K562 (cell line): ENCODE results near the gene TANK. TPM values are rescaled to one million over a fixed set of nuclear protein-coding genes. Genes with fewer than 3 reads are reported as not detected.

ENCODE experiments used
- ATAC-seq: fragments of 200-7000 bp; cut with Tn5 transposase; 3 replicates; pipeline ENCODE4 v1.9.1; 2020; ENCODE audit warnings: moderate library complexity
- BruUV-seq: library from RNA; stranded (reverse); fragments of 400-500 nt; replicated peaks from 2 replicates; lab custom pipeline; 2021; lab: Mats Ljungman, UMichigan
- CTCF ChIA-PET: fragments of 300-600 bp; formaldehyde crosslinking; extraction: SDS; loops from one replicate; lab custom pipeline; 2021; ENCODE audit warnings: low intra/inter-chr PET ratio; lab: Yijun Ruan, JAX
- POLR2A ChIA-PET: fragments of 300-600, 350-650 bp; sonication (Branson Sonifier 250); formaldehyde crosslinking; extraction: SDS; loops from one replicate; lab custom pipeline; 2021; ENCODE audit warnings: antibody characterized with exemption, inconsistent platforms; lab: Yijun Ruan, JAX
- DNase-seq, 4 experiments: peaks; one replicate each; pipeline versions ENCODE4 v3.0.0 to v3.0.0-alpha.2; 2011 to 2018; ENCODE audit warnings: low spot score in 3 of 4, mixed read lengths in 3 of 4; ENCODE audit errors: extremely low read depth in 1 of 4
- FAIRE-seq: peaks from 2 replicates; lab custom pipeline; 2011; peaks lifted over from hg19 to GRCh38; lab: Jason Lieb, UNC
- H2AFZ ChIP-seq: 2 replicates; pipeline ENCODE4 v1.6.0; 2011; ENCODE audit warnings: low read depth, low read length, control low read depth, inconsistent platforms
- H3K27ac ChIP-seq: fragments of 200-600 bp; 3 replicates; pipeline ENCODE4 v1.8.0; 2011; ENCODE audit warnings: low read depth, mild to moderate bottlenecking, control low read depth, inconsistent platforms, low read length, moderate library complexity, mixed read lengths; ENCODE audit errors: extremely low read depth
- H3K27me3 ChIP-seq, 2 experiments: fragments of 300-600 bp in 1 of 2; 2 replicates in 1 of 2; 3 replicates in 1 of 2; pipeline versions ENCODE4 v1.6.0 to v1.8.0; 2011; ENCODE audit warnings: inconsistent platforms in 2 of 2, low read length in 2 of 2, mild to moderate bottlenecking in 1 of 2, mixed read lengths in 1 of 2, moderate library complexity in 1 of 2; ENCODE audit not compliant: control insufficient read depth in 2 of 2, insufficient read depth in 2 of 2
- H3K36me3 ChIP-seq: fragments of 300-600 bp; 3 replicates; pipeline ENCODE4 v1.8.0; 2011; ENCODE audit warnings: mild to moderate bottlenecking, low read length, inconsistent platforms; ENCODE audit not compliant: control insufficient read depth, insufficient read depth
- H3K4me1 ChIP-seq, 2 experiments: fragments of 200-600 bp in 1 of 2; replicated peaks in 1 of 2; 2 replicates in 1 of 2; 3 replicates in 1 of 2; pipeline versions ENCODE4 v1.5.1 to v1.8.0; 2011; ENCODE audit warnings: inconsistent platforms in 2 of 2, low read length in 2 of 2, mild to moderate bottlenecking in 1 of 2, mixed read lengths in 1 of 2, moderate library complexity in 1 of 2; ENCODE audit not compliant: control insufficient read depth in 2 of 2, insufficient read depth in 2 of 2
- H3K4me2 ChIP-seq: 2 replicates; pipeline ENCODE4 v1.6.1; 2011; ENCODE audit warnings: low read length, control low read depth, inconsistent platforms, mixed read lengths; ENCODE audit not compliant: insufficient read depth
- H3K4me3 ChIP-seq: fragments of 200-600 bp; sonication (generic), shearing (Covaris generic); 2 replicates; pipeline ENCODE4 v1.5.1; 2016; ENCODE audit warnings: control low read depth, inconsistent platforms
- H3K79me2 ChIP-seq: fragments of 200-600 bp; 3 replicates; pipeline ENCODE4 v1.8.0; 2011; ENCODE audit warnings: low read length, inconsistent platforms; ENCODE audit not compliant: control insufficient read depth, insufficient read depth
- H3K9ac ChIP-seq, 2 experiments: 2 replicates each; pipeline versions ENCODE4 v1.6.0 to v1.6.1; 2011; ENCODE audit warnings: low read depth in 2 of 2, low read length in 2 of 2, control low read depth in 1 of 2, inconsistent platforms in 1 of 2, mild to moderate bottlenecking in 1 of 2, mixed read lengths in 1 of 2; ENCODE audit not compliant: insufficient read depth in 1 of 2
- H3K9me1 ChIP-seq: one replicate; pipeline ENCODE4 v1.6.0; 2011; ENCODE audit warnings: inconsistent platforms, mild to moderate bottlenecking, low read length, moderate library complexity; ENCODE audit not compliant: control insufficient read depth, insufficient read depth
- H3K9me3 ChIP-seq: replicated peaks from 2 replicates; pipeline ENCODE4 v1.5.1; 2011; ENCODE audit warnings: low read depth, low read length, inconsistent platforms; ENCODE audit not compliant: control insufficient read depth, insufficient read depth
- H4K20me1 ChIP-seq: replicated peaks from 2 replicates; pipeline ENCODE4 v1.6.1; 2011; ENCODE audit warnings: low read length, inconsistent platforms, mixed read lengths; ENCODE audit not compliant: control insufficient read depth, insufficient read depth
- ARID2 ChIP-seq: fragments of 450-650 bp; IDR thresholded peaks from 2 replicates; pipeline ENCODE4 v1.6.1; 2017; ENCODE audit warnings: antibody characterized with exemption, mild to moderate bottlenecking
- CREM ChIP-seq: IDR thresholded peaks from 2 replicates; pipeline ENCODE4 v1.6.1; 2014; ENCODE audit warnings: antibody characterized with exemption, low read depth
- KDM4B ChIP-seq, 2 experiments: fragments of 450-650 bp in 1 of 2; sonication (generic) in 1 of 2; IDR thresholded peaks; 2 replicates each; pipeline ENCODE4 v1.6.1; 2016 to 2017; ENCODE audit warnings: borderline replicate concordance in 2 of 2, antibody characterized with exemption in 1 of 2, low read depth in 1 of 2, mild to moderate bottlenecking in 1 of 2
- MEF2D ChIP-seq: conservative IDR thresholded peaks from 2 replicates; pipeline ENCODE4 v1.6.1; 2016; ENCODE audit warnings: low read depth, missing genetic modification characterization, missing compliant biosample characterization
- RBM22 ChIP-seq: fragments of 200-400 bp; formaldehyde crosslinking; IDR thresholded peaks from 2 replicates; pipeline ENCODE4 v1.6.1; 2018; ENCODE audit warnings: low read length, low read depth; ENCODE audit not compliant: poor library complexity, severe bottlenecking
- SNIP1 ChIP-seq: fragments of 450-650 bp; IDR thresholded peaks from 2 replicates; pipeline ENCODE4 v1.7.1; 2017; ENCODE audit warnings: low read depth, mild to moderate bottlenecking
- TAL1 ChIP-seq: fragments of 450-650 bp; IDR thresholded peaks from 2 replicates; pipeline ENCODE4 v1.6.1; 2016; ENCODE audit warnings: mild to moderate bottlenecking
- ZEB2 ChIP-seq: fragments of 450-650 bp; IDR thresholded peaks from 2 replicates; pipeline ENCODE4 v1.6.1; 2016
- ZNF212 ChIP-seq: fragments of 450-650 bp; formaldehyde crosslinking; IDR thresholded peaks from 2 replicates; pipeline ENCODE4 v1.4.0; 2020; ENCODE audit warnings: mild to moderate bottlenecking
- WGBS: fragments of 100-300 bp; shearing (Covaris generic); methylation state at CpG from one replicate; pipeline ENCODE4 v1.1.6; 2016; ENCODE audit warnings: low coverage, mixed read lengths; ENCODE audit not compliant: insufficient coverage; ENCODE audit errors: missing lambda C conversion rate; 5-methylcytosine and 5-hydroxymethylcytosine counted together
- in situ Hi-C: fragments of 300-500 bp; cut with MboI; formaldehyde crosslinking; loops from 4 replicates; pipeline ENCODE4 v1.15.0; 2018; ENCODE audit warnings: inconsistent platforms, mixed read lengths
- intact Hi-C: fragments of 100-400 bp; cut with micrococcal nuclease; formaldehyde crosslinking; loops from 2 replicates; pipeline ENCODE4 v1.14.2; 2022
- polyA plus RNA-seq, 8 experiments: library from polyadenylated mRNA; depleted of rRNA in 4 of 8; stranded (reverse) in 5 of 8; unstranded in 3 of 8; fragments of >200 nt; fragmentation: Nextera tagmentation in 2 of 8; fragmentation: Illumina TruSeq in 1 of 8; extraction: Ambion mirVana in 2 of 8; extraction: Trizol in 1 of 8; gene quantifications; 2 replicates each; pipeline versions ENCODE4 v1.2.1 to v1.2.3, GENCODE V29; 2011 to 2014; ENCODE audit warnings: inconsistent platforms in 1 of 8, missing spikeins in 1 of 8
- total RNA-seq, 7 experiments: library from RNA; depleted of rRNA in 6 of 7; stranded (reverse); fragments of >200 nt in 6 of 7; fragmentation: Illumina TruSeq in 2 of 7; extraction: Trizol in 2 of 7; gene quantifications; 2 replicates each; pipeline versions ENCODE4 v1.2.1 to v1.2.3, GENCODE V29; 2011 to 2021; ENCODE audit warnings: low replicate concordance in 1 of 7
- TF ChIP-seq, protein P1 (sequence below): fragments of 250-450 bp; sonication (Bioruptor Pico); IDR thresholded peaks from 2 replicates; pipeline ENCODE4 v1.5.0; 2020; ENCODE audit warnings: mild to moderate bottlenecking

The TANK gene
- total and polyA plus RNA-seq, 9 of the 15 experiments (the other 6 are each of a cell fraction or from before 2014, with no cell fraction given), result 43.0 to 91.5 (median 54.4) TPM

DNA sequence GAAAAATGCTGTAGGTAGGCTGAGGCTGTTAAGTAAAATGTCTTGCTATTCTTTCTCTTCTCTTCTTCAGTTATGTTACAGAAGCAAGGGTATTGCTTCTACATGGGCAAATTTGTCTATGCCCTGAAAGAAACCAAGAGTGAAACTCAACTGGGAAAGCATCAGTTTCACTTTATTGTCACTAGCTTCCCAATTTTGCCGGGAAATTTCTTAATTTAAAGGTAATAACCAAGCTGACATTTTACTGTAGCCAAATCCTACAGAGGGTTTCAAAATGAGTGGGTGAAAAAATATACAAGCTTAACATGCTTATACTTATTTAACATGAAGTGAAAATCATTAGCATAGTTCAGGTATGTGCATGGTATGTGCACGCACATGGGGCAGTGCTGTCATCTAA lies 3.2 kb downstream of the TANK start (continued):
- TF ChIP-seq ARID2 (no peak), KDM4B (IDR thresholded peaks at IDR 0.05; ENCODE audit: borderline replicate concordance in 2 of 2, low read depth in 1 of 2) (no peak)

DNA sequence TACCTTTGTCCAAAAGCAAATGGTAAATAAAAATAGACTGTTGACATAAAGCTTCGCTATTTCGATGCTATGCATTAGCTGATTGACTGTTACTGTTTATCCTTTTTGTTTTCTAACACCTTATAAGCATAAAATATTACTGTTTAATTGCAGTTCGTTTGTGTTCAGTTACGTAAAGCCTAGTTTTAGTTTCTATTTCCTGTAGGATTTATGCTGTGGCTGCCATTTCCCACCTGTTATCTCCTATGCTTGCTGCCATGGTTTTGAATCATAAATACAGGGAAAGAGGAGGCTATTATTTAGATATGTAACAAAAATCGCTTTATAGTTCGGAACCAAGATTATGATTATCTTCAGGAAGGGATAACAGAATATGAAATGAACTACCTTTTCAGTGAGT lies 3.9 kb downstream of the TANK start:
- Histone ChIP-seq H3K9me3 (no peaks in the 10 kb centered on the region), H3K4me1 (peaks cover 0 to 10% of the 10 kb centered on the region in 2 experiments; a peak in 4 of 5 replicates), H2AFZ (no peak overlapping the region), H3K9me1 (no peaks in the 10 kb centered on the region), H3K27me3 (no peaks in the 10 kb centered on the region), H3K79me2 (peaks cover 69% of the 10 kb centered on the region), H4K20me1 (no peaks in the 10 kb centered on the region), H3K4me3 (no peak overlapping the region)
- intact Hi-C loops (no loop called here), in situ Hi-C loops (no loop called here)
- ATAC-seq, result no peak
- no TSS peak for BruUV-seq
- POLR2A ChIA-PET, result interaction anchor here (1.0 kb wide), 1 partner anchor 80 kb away, joined by 3 read pairs; no protein-coding TSS in a partner anchor
- no peak for TF ChIP-seq MEF2D
- TF ChIP-seq SNIP1, result no peak
- no peak for TF ChIP-seq ZEB2
- TF ChIP-seq, protein P1, sequence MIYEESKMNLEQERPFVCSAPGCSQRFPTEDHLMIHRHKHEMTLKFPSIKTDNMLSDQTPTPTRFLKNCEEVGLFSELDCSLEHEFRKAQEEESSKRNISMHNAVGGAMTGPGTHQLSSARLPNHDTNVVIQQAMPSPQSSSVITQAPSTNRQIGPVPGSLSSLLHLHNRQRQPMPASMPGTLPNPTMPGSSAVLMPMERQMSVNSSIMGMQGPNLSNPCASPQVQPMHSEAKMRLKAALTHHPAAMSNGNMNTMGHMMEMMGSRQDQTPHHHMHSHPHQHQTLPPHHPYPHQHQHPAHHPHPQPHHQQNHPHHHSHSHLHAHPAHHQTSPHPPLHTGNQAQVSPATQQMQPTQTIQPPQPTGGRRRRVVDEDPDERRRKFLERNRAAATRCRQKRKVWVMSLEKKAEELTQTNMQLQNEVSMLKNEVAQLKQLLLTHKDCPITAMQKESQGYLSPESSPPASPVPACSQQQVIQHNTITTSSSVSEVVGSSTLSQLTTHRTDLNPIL, result no peak
- no peak for TF ChIP-seq CREM
- TF ChIP-seq TAL1, result no peak
- no peak for TF ChIP-seq RBM22
- no peak for TF ChIP-seq ZNF212
- TF ChIP-seq, all 486 proteins: peak for 0
- no peak for FAIRE-seq
- 91% methylated on average over 6 of the region's 6 CpGs for WGBS
- no peak overlapping the region for H3K27ac ChIP-seq
- H3K4me2 ChIP-seq, result no peak overlapping the region
- peaks cover 40% of the 10 kb centered on the region for H3K36me3 ChIP-seq
- no peak overlapping the region for H3K9ac ChIP-seq
- DNase-seq, result no peak
- CTCF ChIA-PET, result no interaction called here
